PC-9 (cell line): ENCODE measurements around the gene TREML4.

Experiments
- EZH2 ChIP-seq: fragments of 200-600 bp; sonication (generic); IDR thresholded peaks from 2 replicates; pipeline ENCODE4 v1.8.0; 2017; ENCODE audit warnings: antibody characterized with exemption, low read depth
- TF ChIP-seq, protein P1 (sequence below): fragments of 200-600 bp; sonication (generic); conservative IDR thresholded peaks from 2 replicates; pipeline ENCODE4 v1.6.1; 2017; ENCODE audit warnings: mixed run types, antibody characterized with exemption, mild to moderate bottlenecking, moderate library complexity

GRCh38 chr6:41255110-41255509, 27.0 kb downstream of the TREML4 start:
- TF ChIP-seq, protein P1, sequence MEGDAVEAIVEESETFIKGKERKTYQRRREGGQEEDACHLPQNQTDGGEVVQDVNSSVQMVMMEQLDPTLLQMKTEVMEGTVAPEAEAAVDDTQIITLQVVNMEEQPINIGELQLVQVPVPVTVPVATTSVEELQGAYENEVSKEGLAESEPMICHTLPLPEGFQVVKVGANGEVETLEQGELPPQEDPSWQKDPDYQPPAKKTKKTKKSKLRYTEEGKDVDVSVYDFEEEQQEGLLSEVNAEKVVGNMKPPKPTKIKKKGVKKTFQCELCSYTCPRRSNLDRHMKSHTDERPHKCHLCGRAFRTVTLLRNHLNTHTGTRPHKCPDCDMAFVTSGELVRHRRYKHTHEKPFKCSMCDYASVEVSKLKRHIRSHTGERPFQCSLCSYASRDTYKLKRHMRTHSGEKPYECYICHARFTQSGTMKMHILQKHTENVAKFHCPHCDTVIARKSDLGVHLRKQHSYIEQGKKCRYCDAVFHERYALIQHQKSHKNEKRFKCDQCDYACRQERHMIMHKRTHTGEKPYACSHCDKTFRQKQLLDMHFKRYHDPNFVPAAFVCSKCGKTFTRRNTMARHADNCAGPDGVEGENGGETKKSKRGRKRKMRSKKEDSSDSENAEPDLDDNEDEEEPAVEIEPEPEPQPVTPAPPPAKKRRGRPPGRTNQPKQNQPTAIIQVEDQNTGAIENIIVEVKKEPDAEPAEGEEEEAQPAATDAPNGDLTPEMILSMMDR = no peak
- no peak for TF ChIP-seq EZH2
